ENCODE measurements around the gene ERICH4. TPM values are rescaled to one million over a fixed set of nuclear protein-coding genes. Genes with fewer than 3 reads are reported as not detected.

ERICH4 gene
- total RNA-seq, 1 experiment from 2014 or later: not detected

GRCh38 chr19:41402010-41402409 lies 40.9 kb upstream of the ERICH4 start:
- Histone ChIP-seq H3K27ac (no peak overlapping the region), H3K4me2 (no peak overlapping the region), H3K4me1 (replicated peaks; ENCODE audit: insufficient read depth) (peaks cover 10% of the 10 kb centered on the region), H3K27me3 (ENCODE audit: insufficient read depth, low read depth) (no peaks in the 10 kb centered on the region), H3K36me3 (ENCODE audit: low read depth) (no peaks in the 10 kb centered on the region), H3K9me2 (ENCODE audit: insufficient read depth) (no peaks in the 10 kb centered on the region), H3F3A (ENCODE audit: insufficient read depth, low read depth) (no peaks in the 10 kb centered on the region), H4K20me1 (ENCODE audit: insufficient read depth) (no peaks in the 10 kb centered on the region; the same call in 1 of the 2 replicates), H2AFZ (no peak overlapping the region), H3K4me3 (no peak overlapping the region), H3K9me3 (ENCODE audit: insufficient read depth, low read depth) (no peaks in the 10 kb centered on the region), H3K79me2 (ENCODE audit: low read depth) (peaks cover 21% of the 10 kb centered on the region)
- no TSS peak for BruUV-seq (replicated peaks)
- TF ChIP-seq EZH2 (IDR thresholded peaks at IDR 0.05; ENCODE audit: low read depth): no peak
- TF ChIP-seq CTCF (conservative IDR thresholded peaks at IDR 0.05): no peak
- CTCF ChIA-PET: no interaction called here
- intact Hi-C loops (cut with micrococcal nuclease; ENCODE audit: unreplicated experiment): no loop called here
- DNase-seq: no peak
- POLR2A ChIA-PET (ENCODE audit: unreplicated experiment): no interaction called here

- TF ChIP-seq CTCF (conservative IDR thresholded peaks at IDR 0.05) (no peak), EZH2 (IDR thresholded peaks at IDR 0.05; ENCODE audit: low read depth) (no peak)
- ChIA-PET CTCF (no interaction called here), POLR2A (ENCODE audit: unreplicated experiment) (no interaction called here)
- Histone ChIP-seq H3K4me3 (no peak overlapping the region), H3F3A (ENCODE audit: insufficient read depth, low read depth) (no peaks in the 10 kb centered on the region), H3K4me1 (replicated peaks; ENCODE audit: insufficient read depth) (peaks cover 10% of the 10 kb centered on the region), H3K27me3 (ENCODE audit: insufficient read depth, low read depth) (no peaks in the 10 kb centered on the region), H4K20me1 (ENCODE audit: insufficient read depth) (no peaks in the 10 kb centered on the region; the same call in 1 of the 2 replicates), H3K9me3 (ENCODE audit: insufficient read depth, low read depth) (no peaks in the 10 kb centered on the region), H3K79me2 (ENCODE audit: low read depth) (peaks cover 13% of the 10 kb centered on the region), H3K9me2 (ENCODE audit: insufficient read depth) (no peaks in the 10 kb centered on the region), H3K36me3 (ENCODE audit: low read depth) (no peaks in the 10 kb centered on the region), H2AFZ (no peak overlapping the region), H3K27ac (no peak overlapping the region), H3K4me2 (no peak overlapping the region)
- no TSS peak for BruUV-seq (replicated peaks)
- no peak for DNase-seq
- intact Hi-C loops (cut with micrococcal nuclease; ENCODE audit: unreplicated experiment): no loop called here
Observed at GRCh38 chr19:41403181-41403970, 39.6 kb upstream of the ERICH4 start.

- H3K4me3 ChIP-seq: no peak overlapping the region
- H3K9me2 ChIP-seq (ENCODE audit: insufficient read depth): no peaks in the 10 kb centered on the region
- ChIA-PET POLR2A (ENCODE audit: unreplicated experiment) (no interaction called here), CTCF (no interaction called here)
- no peaks in the 10 kb centered on the region for H3K27me3 ChIP-seq (ENCODE audit: insufficient read depth, low read depth)
- H4K20me1 ChIP-seq (ENCODE audit: insufficient read depth): no peaks in the 10 kb centered on the region; the same call in 1 of the 2 replicates
- no peak for DNase-seq
- no peak overlapping the region for H3K27ac ChIP-seq
- TF ChIP-seq EZH2 (IDR thresholded peaks at IDR 0.05; ENCODE audit: low read depth): no peak
- TF ChIP-seq CTCF (conservative IDR thresholded peaks at IDR 0.05): no peak
- H2AFZ ChIP-seq: no peak overlapping the region
- intact Hi-C loops (cut with micrococcal nuclease; ENCODE audit: unreplicated experiment): no loop called here
- no peaks in the 10 kb centered on the region for H3F3A ChIP-seq (ENCODE audit: insufficient read depth, low read depth)
- H3K36me3 ChIP-seq (ENCODE audit: low read depth): no peaks in the 10 kb centered on the region
- BruUV-seq (replicated peaks): no TSS peak
- no peaks in the 10 kb centered on the region for H3K9me3 ChIP-seq (ENCODE audit: insufficient read depth, low read depth)
- H3K79me2 ChIP-seq (ENCODE audit: low read depth): no peaks in the 10 kb centered on the region
- no peak overlapping the region for H3K4me2 ChIP-seq
- peaks cover 9% of the 10 kb centered on the region for H3K4me1 ChIP-seq (replicated peaks; ENCODE audit: insufficient read depth)
Observed at GRCh38 chr19:41405776-41406175, 37.2 kb upstream of the ERICH4 start.
